PC-9 (cell line): ENCODE results near the gene THEMIS.

ENCODE experiments used
- CTCF ChIP-seq: fragments of 200-600 bp; sonication (generic); conservative IDR thresholded peaks from 2 replicates; pipeline ENCODE4 v1.6.1; 2017; ENCODE audit warnings: mixed run types, antibody characterized with exemption, mild to moderate bottlenecking, moderate library complexity
- EZH2 ChIP-seq: fragments of 200-600 bp; sonication (generic); IDR thresholded peaks from 2 replicates; pipeline ENCODE4 v1.8.0; 2017; ENCODE audit warnings: antibody characterized with exemption, low read depth

DNA sequence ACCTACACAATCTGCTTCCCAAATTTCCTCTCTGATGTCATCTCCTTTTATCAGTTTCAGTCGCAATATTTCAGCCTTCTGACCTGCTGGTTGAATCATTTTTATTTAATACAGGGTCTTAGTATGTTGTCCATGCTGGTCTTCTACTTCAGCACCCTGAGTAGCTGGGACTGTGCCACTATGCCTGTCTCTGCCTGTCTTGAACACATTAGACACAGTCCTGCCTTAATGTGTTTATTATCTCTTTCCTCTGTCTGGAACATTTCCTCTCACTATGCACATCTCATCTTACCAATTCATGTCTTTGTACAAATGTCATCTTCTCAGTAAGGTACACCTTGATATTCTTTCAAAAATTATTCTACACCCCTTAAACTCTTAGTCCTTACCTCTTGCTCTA is 106.5 kb downstream of the THEMIS start:
- TF ChIP-seq CTCF (no peak), EZH2 (no peak)
